Caco-2 (cell line): ENCODE measurements around the gene ADGRG7. TPM values are rescaled to one million over a fixed set of nuclear protein-coding genes. Genes with fewer than 3 reads are reported as not detected.

Experiments used
- BruUV-seq: library from RNA; stranded (reverse); fragments of 400-500 nt; replicated peaks from 2 replicates; lab custom pipeline; 2021; lab: Mats Ljungman, UMichigan
- CTCF ChIA-PET: fragments of 300-600 bp; sonication (Branson Sonifier 250); formaldehyde crosslinking; loops from one replicate; lab custom pipeline; 2022; ENCODE audit warnings: antibody characterized with exemption; lab: Charles Lee
- POLR2A ChIA-PET: fragments of 300-600 bp; sonication (Branson Sonifier 250); formaldehyde crosslinking; loops from one replicate; lab custom pipeline; 2022; ENCODE audit warnings: antibody characterized with exemption; lab: Charles Lee
- DNase-seq, 2 experiments: peaks; one replicate each; pipeline versions ENCODE4 v3.0.0 to v3.0.0-alpha.2; 2020 to 2022
- H3K27me3 ChIP-seq: replicated peaks from 2 replicates; pipeline ENCODE4 v1.6.0; 2011; ENCODE audit warnings: low read length; ENCODE audit not compliant: control insufficient read depth, insufficient read depth
- H3K36me3 ChIP-seq: 2 replicates; pipeline ENCODE4 v1.5.1; 2011; ENCODE audit warnings: low read length; ENCODE audit not compliant: control insufficient read depth, insufficient read depth
- H3K4me1 ChIP-seq: fragments of 250-450 bp; sonication (Bioruptor Pico); 2 replicates; pipeline ENCODE4 v1.5.1; 2020; ENCODE audit warnings: mild to moderate bottlenecking
- H3K4me3 ChIP-seq: 2 replicates; pipeline ENCODE4 v1.5.1; 2011; ENCODE audit warnings: low read depth, mild to moderate bottlenecking, control low read depth, low read length
- H3K9me3 ChIP-seq: fragments of 250-450 bp; sonication (Bioruptor Pico); 2 replicates; pipeline ENCODE4 v1.5.1; 2020; ENCODE audit warnings: mild to moderate bottlenecking, moderate library complexity
- H3K27ac Mint-ChIP-seq: one replicate; pipeline ENCODE4 v1.8.0; 2022; ENCODE audit warnings: mixed read lengths; ENCODE audit not compliant: unreplicated experiment
- H3K27me3 Mint-ChIP-seq: one replicate; pipeline ENCODE4 v1.8.0; 2022; ENCODE audit warnings: mixed read lengths; ENCODE audit not compliant: insufficient read depth, unreplicated experiment
- H3K36me3 Mint-ChIP-seq: one replicate; pipeline ENCODE4 v1.8.0; 2022; ENCODE audit warnings: mild to moderate bottlenecking, mixed read lengths; ENCODE audit not compliant: insufficient read depth, unreplicated experiment
- H3K4me1 Mint-ChIP-seq: one replicate; pipeline ENCODE4 v1.8.0; 2022; ENCODE audit warnings: low read depth, mixed read lengths; ENCODE audit not compliant: unreplicated experiment
- H3K4me3 Mint-ChIP-seq: one replicate; pipeline ENCODE4 v1.8.0; 2022; ENCODE audit warnings: mild to moderate bottlenecking, moderate library complexity, mixed read lengths; ENCODE audit not compliant: unreplicated experiment
- H3K9me3 Mint-ChIP-seq: one replicate; pipeline ENCODE4 v1.8.0; 2022; ENCODE audit warnings: mixed read lengths; ENCODE audit not compliant: unreplicated experiment
- CTCF ChIP-seq, 2 experiments: fragments of 200-600 bp in 1 of 2; IDR thresholded peaks; 1 replicate in 1 of 2; 2 replicates in 1 of 2; pipeline versions ENCODE4 v1.5.1 to v1.8.0; 2011 to 2022; ENCODE audit warnings: antibody characterized with exemption in 1 of 2, control low read depth in 1 of 2, inconsistent platforms in 1 of 2, low read depth in 1 of 2, low read length in 1 of 2, mild to moderate bottlenecking in 1 of 2, moderate library complexity in 1 of 2; ENCODE audit not compliant: insufficient read depth in 1 of 2, severe bottlenecking in 1 of 2, unreplicated experiment in 1 of 2
- intact Hi-C: fragments of 100-400 bp; cut with micrococcal nuclease; formaldehyde crosslinking; loops from one replicate; pipeline ENCODE4 v1.10.0; 2022; ENCODE audit not compliant: unreplicated experiment
- total RNA-seq: library from RNA; stranded (reverse); gene quantifications from 2 replicates; pipeline ENCODE4 v1.2.3, GENCODE V29; 2022

ADGRG7 gene
- total RNA-seq, 1 experiment from 2014 or later, result 4.2 TPM

GRCh38 chr3:100708989-100709841, 99.8 kb downstream of the ADGRG7 start, which contains the start of gene TFG:
Gene TFG (plus strand): TSS chr3:100709494. CDS start chr3:100713686, 4,192 bp downstream.
- BruUV-seq, result no TSS peak
- Mint-ChIP-seq H3K4me1 (peaks cover 31% of the 10 kb centered on the region), H3K27me3 (peaks cover 4% of the 10 kb centered on the region), H3K36me3 (peaks cover 57% of the 10 kb centered on the region), H3K27ac (peak within 1 kb of the TSS; percentile 98), H3K9me3 (peaks cover 10% of the 10 kb centered on the region), H3K4me3 (peak within 1 kb of the TSS; percentile 80)
- DNase-seq, result peak; percentile 98
- Histone ChIP-seq H3K4me1 (peaks cover 21% of the 10 kb centered on the region), H3K4me3 (peak within 1 kb of the TSS; percentile 88), H3K9me3 (no peaks in the 10 kb centered on the region), H3K27me3 (no peaks in the 10 kb centered on the region), H3K36me3 (peaks cover 1% of the 10 kb centered on the region; the same call in 1 of the 2 replicates)
- TF ChIP-seq CTCF (IDR thresholded peaks at IDR 0.05; ENCODE audit: insufficient read depth in 1 of 2, low read depth in 1 of 2, low read length in 1 of 2, severe bottlenecking in 1 of 2, unreplicated experiment in 1 of 2), result no peak
- POLR2A ChIA-PET, result interaction anchor here (0.6 to 1.0 kb wide), 2 partner anchors 72 to 449 kb away, joined by 4 to 5 read pairs; no protein-coding TSS in a partner anchor
- CTCF ChIA-PET, result interaction anchor here (0.6 to 2.9 kb wide), 4 partner anchors 55 to 481 kb away, joined by 3 to 20 read pairs (median 10); no protein-coding TSS in a partner anchor
- intact Hi-C loops, result loop anchor here (1.0 kb wide), 2 partner anchors 74 to 246 kb away; no protein-coding TSS in a partner anchor

GRCh38 chr3:100709842-100710260, 100.5 kb downstream of the ADGRG7 start:
- BruUV-seq, result no TSS peak
- H3K4me1 Mint-ChIP-seq, result peaks cover 31% of the 10 kb centered on the region
- Histone ChIP-seq H3K4me1 (peaks cover 21% of the 10 kb centered on the region), H3K36me3 (peaks cover 1% of the 10 kb centered on the region; the same call in 1 of the 2 replicates), H3K9me3 (no peaks in the 10 kb centered on the region), H3K4me3 (peak overlapping the region; percentile 88), H3K27me3 (no peaks in the 10 kb centered on the region)
- CTCF ChIA-PET, result interaction anchor here (1.2 to 2.9 kb wide), 3 partner anchors 75 to 247 kb away, joined by 4 to 20 read pairs (median 16); no protein-coding TSS in a partner anchor
- peaks cover 4% of the 10 kb centered on the region for H3K27me3 Mint-ChIP-seq
- POLR2A ChIA-PET, result no interaction called here
- peak; percentile 54 to 59 for DNase-seq
- H3K4me3 Mint-ChIP-seq, result peak overlapping the region; percentile 80
- no peak for TF ChIP-seq CTCF (IDR thresholded peaks at IDR 0.05; ENCODE audit: insufficient read depth in 1 of 2, low read depth in 1 of 2, low read length in 1 of 2, severe bottlenecking in 1 of 2, unreplicated experiment in 1 of 2)
- H3K9me3 Mint-ChIP-seq, result peaks cover 10% of the 10 kb centered on the region
- peaks cover 61% of the 10 kb centered on the region for H3K36me3 Mint-ChIP-seq
- intact Hi-C loops, result loop anchor here (1.0 to 5.0 kb wide), 4 partner anchors 75 to 393 kb away; no protein-coding TSS in a partner anchor
- peak overlapping the region; percentile 98 for H3K27ac Mint-ChIP-seq
